GM12878 (cell line): Measurements from ENCODE around the gene TCP11. TPM values are rescaled to one million over a fixed set of nuclear protein-coding genes. Genes with fewer than 3 reads are reported as not detected.

Source experiments
- ATAC-seq: fragments of 200-7000 bp; cut with Tn5 transposase; 3 replicates; pipeline ENCODE4 v1.9.1; 2020; ENCODE audit warnings: mild to moderate bottlenecking, moderate library complexity
- BruUV-seq: library from RNA; stranded (reverse); fragments of 400-500 nt; replicated peaks from 2 replicates; lab custom pipeline; 2021; lab: Mats Ljungman, UMichigan
- CTCF ChIA-PET: fragments of 300-600 bp; sonication (Branson Sonifier 250); formaldehyde crosslinking; extraction: SDS; loops from one replicate; lab custom pipeline; 2021; ENCODE audit warnings: inconsistent platforms; lab: Yijun Ruan, JAX
- POLR2A ChIA-PET: fragments of 350-600 bp; formaldehyde crosslinking; extraction: SDS; loops from one replicate; lab custom pipeline; 2021; ENCODE audit warnings: inconsistent platforms; lab: Charles Lee
- RAD21 ChIA-PET: fragments of 300-600 bp; sonication (Branson Sonifier 250); formaldehyde crosslinking; loops from one replicate; lab custom pipeline; 2023; ENCODE audit warnings: antibody characterized with exemption; ENCODE audit not compliant: unreplicated experiment; lab: Charles Lee
- SMC1A ChIA-PET: fragments of 300-600 bp; sonication (Branson Sonifier 250); formaldehyde crosslinking; loops from one replicate; lab custom pipeline; 2023; ENCODE audit not compliant: unreplicated experiment, uncharacterized antibody; lab: Charles Lee
- DNase-seq: peaks from one replicate; pipeline ENCODE4 v3.0.0-alpha.2; 2011; ENCODE audit warnings: low read depth, low spot score
- FAIRE-seq: peaks from 3 replicates; lab custom pipeline; 2011; peaks lifted over from hg19 to GRCh38; lab: Jason Lieb, UNC
- H2AFZ ChIP-seq: 2 replicates; pipeline ENCODE4 v1.6.0; 2011; ENCODE audit warnings: low read depth, low read length, control low read depth; ENCODE audit not compliant: control insufficient read depth
- H3K27ac ChIP-seq: 2 replicates; pipeline ENCODE4 v1.5.1; 2011; ENCODE audit warnings: control low read depth; ENCODE audit not compliant: control insufficient read depth, insufficient read depth
- H3K27me3 ChIP-seq, 2 experiments: replicated peaks in 1 of 2; 2 replicates each; pipeline versions ENCODE4 v1.6.0 to v1.6.1; 2011; ENCODE audit warnings: low read length in 1 of 2; ENCODE audit not compliant: control insufficient read depth in 2 of 2, insufficient read depth in 2 of 2
- H3K36me3 ChIP-seq, 2 experiments: 2 replicates each; pipeline ENCODE4 v1.5.1; 2011; ENCODE audit warnings: low read length in 1 of 2; ENCODE audit not compliant: control insufficient read depth in 2 of 2, insufficient read depth in 2 of 2
- H3K4me1 ChIP-seq: 2 replicates; pipeline ENCODE4 v1.6.1; 2011; ENCODE audit warnings: mild to moderate bottlenecking, low read length, moderate library complexity, mixed read lengths; ENCODE audit not compliant: control insufficient read depth, insufficient read depth
- H3K4me2 ChIP-seq: 2 replicates; pipeline ENCODE4 v1.6.0; 2011; ENCODE audit warnings: control low read depth; ENCODE audit not compliant: control insufficient read depth, insufficient read depth
- H3K4me3 ChIP-seq: fragments of 200-600 bp; sonication (generic); 2 replicates; pipeline ENCODE4 v1.5.1; 2016
- H3K79me2 ChIP-seq: 2 replicates; pipeline ENCODE4 v1.6.0; 2011; ENCODE audit warnings: low read length; ENCODE audit not compliant: control insufficient read depth, insufficient read depth
- H3K9ac ChIP-seq: 2 replicates; pipeline ENCODE4 v1.8.0; 2011; ENCODE audit warnings: low read length, control low read depth, mixed read lengths; ENCODE audit not compliant: control insufficient read depth, insufficient read depth
- H3K9me3 ChIP-seq: replicated peaks from 3 replicates; pipeline ENCODE4 v1.5.1; 2011; ENCODE audit warnings: mild to moderate bottlenecking, low read length; ENCODE audit not compliant: control insufficient read depth, insufficient read depth
- H4K20me1 ChIP-seq: 2 replicates; pipeline ENCODE4 v1.6.0; 2011; ENCODE audit not compliant: control insufficient read depth, insufficient read depth
- ATF3 ChIP-seq: IDR thresholded peaks from 2 replicates; pipeline ENCODE4 v1.6.1; 2011; ENCODE audit warnings: low read depth, mild to moderate bottlenecking, low read length, moderate library complexity, borderline replicate concordance; ENCODE audit errors: extremely low read depth
- CBFB ChIP-seq: IDR thresholded peaks from 2 replicates; pipeline ENCODE4 v1.6.1; 2016; ENCODE audit warnings: antibody characterized with exemption, low read depth
- CBX3 ChIP-seq: fragments of 200-600 bp; sonication (generic); IDR thresholded peaks from 2 replicates; pipeline ENCODE4 v1.6.1; 2016; ENCODE audit warnings: low read depth, borderline replicate concordance
- E2F8 ChIP-seq: fragments of 450-650 bp; IDR thresholded peaks from 2 replicates; pipeline ENCODE4 v1.6.1; 2018; ENCODE audit warnings: mild to moderate bottlenecking, low read depth, moderate library complexity; ENCODE audit not compliant: partially characterized antibody
- HDGF ChIP-seq: fragments of 450-650 bp; IDR thresholded peaks from 2 replicates; pipeline ENCODE4 v1.6.1; 2016; ENCODE audit warnings: antibody characterized with exemption
- POU2F2 ChIP-seq: IDR thresholded peaks from 3 replicates; pipeline ENCODE4 v1.6.1; 2011; ENCODE audit warnings: low read depth, mild to moderate bottlenecking, low read length, borderline replicate concordance
- RBBP5 ChIP-seq: fragments of 200-600 bp; sonication (generic); conservative IDR thresholded peaks from 2 replicates; pipeline ENCODE4 v1.6.1; 2016
- RCOR1 ChIP-seq: conservative IDR thresholded peaks from 2 replicates; pipeline ENCODE4 v1.6.1; 2012; ENCODE audit warnings: low read depth, low read length, improper control_type of control experiment
- RUNX3 ChIP-seq: IDR thresholded peaks from 2 replicates; pipeline ENCODE4 v1.6.1; 2012; ENCODE audit warnings: low read length, inconsistent platforms
- SIN3A ChIP-seq: IDR thresholded peaks from 2 replicates; pipeline ENCODE4 v1.6.1; 2012; ENCODE audit warnings: low read depth, low read length, improper control_type of control experiment
- SMAD5 ChIP-seq: IDR thresholded peaks from 2 replicates; pipeline ENCODE4 v1.6.1; 2016; ENCODE audit warnings: antibody characterized with exemption, low read depth
- TCF3 ChIP-seq: IDR thresholded peaks from 2 replicates; pipeline ENCODE4 v1.6.1; 2012; ENCODE audit warnings: low read depth, mild to moderate bottlenecking, low read length, borderline replicate concordance; ENCODE audit not compliant: insufficient read depth
- WGBS: methylation state at CpG from one replicate; pipeline ENCODE4 v1.1.6; 2016; ENCODE audit warnings: low lambda C conversion rate; ENCODE audit not compliant: insufficient replicate concordance, insufficient coverage; ENCODE audit errors: missing lambda C conversion rate; 5-methylcytosine and 5-hydroxymethylcytosine counted together
- in situ Hi-C: fragments of 300-500 bp; cut with MboI; formaldehyde crosslinking; loops from 9 replicates; pipeline ENCODE4 v1.14.3; 2018; ENCODE audit warnings: mixed read lengths
- intact Hi-C: fragments of 100-400 bp; cut with micrococcal nuclease; formaldehyde crosslinking; loops from one replicate; pipeline ENCODE4 v1.14.2; 2022; ENCODE audit not compliant: unreplicated experiment
- polyA plus RNA-seq, 11 experiments: library from polyadenylated mRNA; depleted of rRNA in 4 of 11; unstranded in 6 of 11; stranded (reverse) in 5 of 11; fragments of >200 nt; fragmentation: Nextera tagmentation in 4 of 11; fragmentation: Illumina TruSeq in 1 of 11; extraction: Ambion mirVana in 4 of 11; extraction: Trizol in 1 of 11; gene quantifications; 1 replicate in 1 of 11; 2 replicates in 10 of 11; pipeline versions ENCODE4 v1.2.1 to v1.2.3, GENCODE V29; 2011 to 2016; ENCODE audit warnings: inconsistent platforms in 2 of 11, missing spikeins in 2 of 11, low read depth in 1 of 11
- total RNA-seq, 4 experiments: library from RNA; depleted of rRNA in 3 of 4; stranded (reverse); fragments of >200 nt in 3 of 4; fragmentation: Illumina TruSeq in 1 of 4; extraction: Trizol in 1 of 4; gene quantifications; 2 replicates each; pipeline versions ENCODE4 v1.2.1 to v1.2.3, GENCODE V29; 2013 to 2021
- TF ChIP-seq, protein P1 (sequence below): fragments of 450-650 bp; IDR thresholded peaks from 2 replicates; pipeline ENCODE4 v1.6.1; 2017; ENCODE audit warnings: mild to moderate bottlenecking, low read depth, inconsistent platforms; ENCODE audit not compliant: poor library complexity, severe bottlenecking
- TF ChIP-seq, protein P2 (sequence below): fragments of 150-350 bp; IDR thresholded peaks from 2 replicates; pipeline ENCODE4 v1.6.1; 2016; ENCODE audit warnings: low read depth, low read length

The TCP11 gene
- total and polyA plus RNA-seq, 10 of the 15 experiments (the other 5 are each of a cell fraction or from before 2014, with no cell fraction given), result not detected

DNA sequence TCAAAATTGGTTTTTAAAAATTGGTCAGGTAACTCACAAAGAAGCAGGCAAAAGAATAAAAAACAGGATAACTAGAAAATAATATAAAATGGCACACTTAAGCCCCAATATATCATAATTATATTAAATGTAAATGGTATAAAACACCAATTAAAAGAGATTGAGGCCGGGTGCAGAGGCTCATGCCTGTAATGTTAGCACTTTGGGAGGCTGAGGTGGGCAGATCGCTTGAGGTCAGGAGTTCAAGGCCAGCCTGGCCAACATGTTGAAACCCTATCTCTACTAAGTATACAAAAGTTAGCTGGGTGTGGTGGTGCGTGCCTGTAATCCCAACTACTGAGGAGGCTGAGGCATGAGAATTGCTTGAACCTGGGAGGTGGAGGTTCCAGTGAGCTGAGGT is 36.1 kb downstream of the TCP11 start (continued):
- TF ChIP-seq, protein P1, sequence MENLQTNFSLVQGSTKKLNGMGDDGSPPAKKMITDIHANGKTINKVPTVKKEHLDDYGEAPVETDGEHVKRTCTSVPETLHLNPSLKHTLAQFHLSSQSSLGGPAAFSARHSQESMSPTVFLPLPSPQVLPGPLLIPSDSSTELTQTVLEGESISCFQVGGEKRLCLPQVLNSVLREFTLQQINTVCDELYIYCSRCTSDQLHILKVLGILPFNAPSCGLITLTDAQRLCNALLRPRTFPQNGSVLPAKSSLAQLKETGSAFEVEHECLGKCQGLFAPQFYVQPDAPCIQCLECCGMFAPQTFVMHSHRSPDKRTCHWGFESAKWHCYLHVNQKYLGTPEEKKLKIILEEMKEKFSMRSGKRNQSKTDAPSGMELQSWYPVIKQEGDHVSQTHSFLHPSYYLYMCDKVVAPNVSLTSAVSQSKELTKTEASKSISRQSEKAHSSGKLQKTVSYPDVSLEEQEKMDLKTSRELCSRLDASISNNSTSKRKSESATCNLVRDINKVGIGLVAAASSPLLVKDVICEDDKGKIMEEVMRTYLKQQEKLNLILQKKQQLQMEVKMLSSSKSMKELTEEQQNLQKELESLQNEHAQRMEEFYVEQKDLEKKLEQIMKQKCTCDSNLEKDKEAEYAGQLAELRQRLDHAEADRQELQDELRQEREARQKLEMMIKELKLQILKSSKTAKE, result no peak
- TF ChIP-seq SIN3A, result no peak

- H3K4me2 ChIP-seq, result no peak overlapping the region
- no peaks in the 10 kb centered on the region for H3K79me2 ChIP-seq
- no peaks in the 10 kb centered on the region for H3K36me3 ChIP-seq
- no peaks in the 10 kb centered on the region for H3K4me1 ChIP-seq
- H3K27me3 ChIP-seq, result no peaks in the 10 kb centered on the region
- no peak overlapping the region for H2AFZ ChIP-seq
- intact Hi-C loops (no loop called here), in situ Hi-C loops (no loop called here)
- 81% methylated on average over 5 of the region's 5 CpGs for WGBS
- H3K9me3 ChIP-seq, result no peaks in the 10 kb centered on the region
- no peaks in the 10 kb centered on the region for H4K20me1 ChIP-seq
- CTCF ChIA-PET, result interaction anchor here (0.5 to 0.6 kb wide), 3 partner anchors 252 to 1107 kb away, joined by 3 to 4 read pairs (median 4); partner anchors contain the start of gene RPS10
- RAD21 ChIA-PET, result no interaction called here
- no peak overlapping the region for H3K9ac ChIP-seq
- DNase-seq (no peak), FAIRE-seq (no peak), ATAC-seq (no peak)
- POLR2A ChIA-PET, result no interaction called here
- no TSS peak for BruUV-seq
- no peak overlapping the region for H3K27ac ChIP-seq
- SMC1A ChIA-PET, result interaction anchor here (0.7 to 1.6 kb wide), 4 partner anchors 47 to 352 kb away, joined by 3 to 4 read pairs (median 3); no protein-coding TSS in a partner anchor
- H3K4me3 ChIP-seq, result no peak overlapping the region
- TF ChIP-seq HDGF (no peak), RUNX3 (no peak), POU2F2 (no peak), ATF3 (no peak), CBFB (no peak), SMAD5 (no peak), CBX3 (no peak), RCOR1 (no peak), TCF3 (no peak), RBBP5 (no peak), E2F8 (no peak)
- TF ChIP-seq, protein P2, sequence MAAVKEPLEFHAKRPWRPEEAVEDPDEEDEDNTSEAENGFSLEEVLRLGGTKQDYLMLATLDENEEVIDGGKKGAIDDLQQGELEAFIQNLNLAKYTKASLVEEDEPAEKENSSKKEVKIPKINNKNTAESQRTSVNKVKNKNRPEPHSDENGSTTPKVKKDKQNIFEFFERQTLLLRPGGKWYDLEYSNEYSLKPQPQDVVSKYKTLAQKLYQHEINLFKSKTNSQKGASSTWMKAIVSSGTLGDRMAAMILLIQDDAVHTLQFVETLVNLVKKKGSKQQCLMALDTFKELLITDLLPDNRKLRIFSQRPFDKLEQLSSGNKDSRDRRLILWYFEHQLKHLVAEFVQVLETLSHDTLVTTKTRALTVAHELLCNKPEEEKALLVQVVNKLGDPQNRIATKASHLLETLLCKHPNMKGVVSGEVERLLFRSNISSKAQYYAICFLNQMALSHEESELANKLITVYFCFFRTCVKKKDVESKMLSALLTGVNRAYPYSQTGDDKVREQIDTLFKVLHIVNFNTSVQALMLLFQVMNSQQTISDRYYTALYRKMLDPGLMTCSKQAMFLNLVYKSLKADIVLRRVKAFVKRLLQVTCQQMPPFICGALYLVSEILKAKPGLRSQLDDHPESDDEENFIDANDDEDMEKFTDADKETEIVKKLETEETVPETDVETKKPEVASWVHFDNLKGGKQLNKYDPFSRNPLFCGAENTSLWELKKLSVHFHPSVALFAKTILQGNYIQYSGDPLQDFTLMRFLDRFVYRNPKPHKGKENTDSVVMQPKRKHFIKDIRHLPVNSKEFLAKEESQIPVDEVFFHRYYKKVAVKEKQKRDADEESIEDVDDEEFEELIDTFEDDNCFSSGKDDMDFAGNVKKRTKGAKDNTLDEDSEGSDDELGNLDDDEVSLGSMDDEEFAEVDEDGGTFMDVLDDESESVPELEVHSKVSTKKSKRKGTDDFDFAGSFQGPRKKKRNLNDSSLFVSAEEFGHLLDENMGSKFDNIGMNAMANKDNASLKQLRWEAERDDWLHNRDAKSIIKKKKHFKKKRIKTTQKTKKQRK, result no peak
Observed at GRCh38 chr6:35099116-35099515, 42.0 kb downstream of the TCP11 start.
